Psoas muscle (tissue), 8 donors: ENCODE results near the gene CD63. TPM values are rescaled to one million over a fixed set of nuclear protein-coding genes. Genes with fewer than 3 reads are reported as not detected.
"Not testable (repeated sequence)": the region's sequence is repeated elsewhere in the genome, so short reads cannot be mapped to it uniquely, and the experiment has no call there.

Experiments
- ATAC-seq, 4 donors: fragments of 200-7000 bp; cut with Tn5 transposase; one replicate each; pipeline ENCODE4 v1.9.1; 2020; ENCODE audit warnings: moderate library complexity in 3 of 4, mild to moderate bottlenecking in 2 of 4
- DNase-seq, 2 donors: peaks; one replicate each; pipeline ENCODE4 v3.0.0-alpha.2; 2020
- H3K27ac ChIP-seq: fragments of 200-600 bp; one replicate; pipeline ENCODE4 v1.8.0; 2022
- H3K27me3 ChIP-seq, 3 donors: fragments of 200-600 bp in 1 of 3; one replicate each; pipeline versions ENCODE4 v1.6.1 to v1.8.0; 2013 to 2022; ENCODE audit warnings: low read length in 2 of 3, mild to moderate bottlenecking in 2 of 3, moderate library complexity in 1 of 3; ENCODE audit not compliant: insufficient read depth in 3 of 3
- H3K36me3 ChIP-seq, 2 donors: fragments of 200-600 bp in 1 of 2; one replicate each; pipeline versions ENCODE4 v1.6.1 to v1.8.0; 2013 to 2022; ENCODE audit warnings: low read depth in 1 of 2, mild to moderate bottlenecking in 1 of 2, moderate library complexity in 1 of 2; ENCODE audit not compliant: insufficient read depth in 1 of 2
- H3K4me1 ChIP-seq: fragments of 200-600 bp; one replicate; pipeline ENCODE4 v1.8.0; 2022
- H3K4me3 ChIP-seq: fragments of 200-600 bp; one replicate; pipeline ENCODE4 v1.8.0; 2022; ENCODE audit warnings: mild to moderate bottlenecking
- H3K9me3 ChIP-seq: fragments of 200-600 bp; one replicate; pipeline ENCODE4 v1.8.0; 2022
- CTCF ChIP-seq: fragments of 200-600 bp; IDR thresholded peaks from one replicate; pipeline ENCODE4 v1.8.0; 2022; ENCODE audit warnings: antibody characterized with exemption
- WGBS, 3 donors: extraction: QIAGEN DNeasy Blood & Tissue Kit; methylation state at CpG; one replicate each; pipeline versions ENCODE4 v1.1.6 to v1.1.7; 2013; 5-methylcytosine and 5-hydroxymethylcytosine counted together
- intact Hi-C, 2 donors: fragments of 100-400 bp; cut with DNase I; formaldehyde crosslinking; loops; one replicate each; pipeline versions ENCODE4 v1.11.0 to v1.14.2; 2022
- polyA plus RNA-seq, 3 donors: library from polyadenylated mRNA; stranded (reverse); fragments of 200-250 nt; gene quantifications; one replicate each; pipeline ENCODE4 v1.2.3, GENCODE V29; 2013
- total RNA-seq, 4 donors: library from RNA; stranded (reverse); fragmentation: NEBNext Ultra II Directional in 2 of 4; extraction: Animal tissue kit (Norgen Biotek cat#: 25700) in 2 of 4; gene quantifications; one replicate each; pipeline versions ENCODE4 v1.2.1 to v1.2.4, GENCODE V29; 2021 to 2023
- donor health status: healthy with polysubstance abuse.
- donor health status: DM: no; HTN: no; CAD: no; lungs with moderate emphysema.
- donor health status: Bipolar disorder and iron deficiency.
- donor health status: healthy.
- donor health status: DM: yes; HTN: yes; CAD: no.
- donor health status: DM: no; HTN: no; CAD: no.
- donor health status: DM: no; HTN: no; CAD: no.
- donor health status: DM: yes; HTN: yes; CAD: no.

The CD63 gene
- total and polyA plus RNA-seq, 7 donors = 592 to 2,407 (median 1,147) TPM

- intact Hi-C loops = no loop called here
Measured at GRCh38 chr12:55765736-55766290, 37.0 kb upstream of the CD63 start.

GRCh38 chr12:55762646-55763045 lies 33.8 kb upstream of the CD63 start:
- Histone ChIP-seq H3K27me3 (no peaks in the 10 kb centered on the region), H3K36me3 (peaks cover 4 to 68% of the 10 kb centered on the region in 2 donors)

More at GRCh38 chr12:55765736-55766290, 37.0 kb upstream of the CD63 start:
- H3K27me3 ChIP-seq = no peaks in the 10 kb centered on the region
- H3K4me3 ChIP-seq = no peak overlapping the region
- no peaks in the 10 kb centered on the region for H3K4me1 ChIP-seq
- H3K27ac ChIP-seq = no peak overlapping the region
- TF ChIP-seq CTCF = no peak
- no peaks in the 10 kb centered on the region for H3K9me3 ChIP-seq
- ATAC-seq (no peak), DNase-seq (no peak)
- peaks cover 0 to 53% of the 10 kb centered on the region in 2 donors for H3K36me3 ChIP-seq
- 54 to 67% (median 57%) methylated on average over 5 of the region's 5 CpGs for WGBS, 3 donors

GRCh38 chr12:55760663-55761062 lies 31.9 kb upstream of the CD63 start:
- ATAC-seq (peak in 1 of 4 donors; percentile 21), DNase-seq (no peak)
- Histone ChIP-seq H3K9me3 (no peaks in the 10 kb centered on the region), H3K27me3 (no peaks in the 10 kb centered on the region), H3K27ac (no peak overlapping the region), H3K4me3 (no peak overlapping the region), H3K4me1 (no peaks in the 10 kb centered on the region), H3K36me3 (peaks cover 11 to 83% of the 10 kb centered on the region in 2 donors)
- intact Hi-C loops = loop anchor here in 1 of 2 donors (1.0 kb wide), 1 partner anchor 38 kb away; no protein-coding TSS in a partner anchor
- WGBS, 3 donors = 96 to 99% (median 96%) methylated on average over 6 of the region's 6 CpGs
- TF ChIP-seq CTCF = no peak

More at GRCh38 chr12:55762646-55763045, 33.8 kb upstream of the CD63 start:
- H3K4me1 ChIP-seq = no peaks in the 10 kb centered on the region
- H3K4me3 ChIP-seq = no peak overlapping the region
- ATAC-seq = no peak
- intact Hi-C loops = no loop called here
- no peak for TF ChIP-seq CTCF
- no peak overlapping the region for H3K27ac ChIP-seq
- no peaks in the 10 kb centered on the region for H3K9me3 ChIP-seq
- no peak for DNase-seq

- H3K27ac ChIP-seq, H3K4me1 ChIP-seq, H3K9me3 ChIP-seq, DNase-seq, H3K4me3 ChIP-seq, ATAC-seq, H3K27me3 ChIP-seq, intact Hi-C loops: not testable (repeated sequence)
- WGBS, 3 donors = 98 to 100% (median 98%) methylated on average over 4 of the region's 4 CpGs
- H3K36me3 ChIP-seq = peaks cover 14 to 98% of the 10 kb centered on the region in 2 donors
Measured at GRCh38 chr12:55758575-55758974, 29.8 kb upstream of the CD63 start.

- ATAC-seq (no peak), DNase-seq (no peak)
- no peak for TF ChIP-seq CTCF
- 69 to 76% (median 69%) methylated on average over 2 of the region's 2 CpGs for WGBS, 3 donors
- Histone ChIP-seq H3K36me3 (peaks cover 14 to 98% of the 10 kb centered on the region in 2 donors), H3K4me1 (no peaks in the 10 kb centered on the region), H3K9me3 (no peaks in the 10 kb centered on the region), H3K4me3 (no peak overlapping the region), H3K27me3 (no peaks in the 10 kb centered on the region), H3K27ac (no peak overlapping the region)
- intact Hi-C loops = no loop called here
Measured at GRCh38 chr12:55757701-55758100, 28.9 kb upstream of the CD63 start.
